GM18867 (cell line): ENCODE results near the gene TOMM5.

Experiments used
- ATAC-seq: cut with Tn5 transposase; IDR thresholded peaks from one replicate; pipeline ENCODE4 v1.9.1; 2021; ENCODE audit warnings: mild to moderate bottlenecking, moderate library complexity; ENCODE audit not compliant: unreplicated experiment

Gene TOMM5

GRCh38 chr9:37592108-37592951, at the start of gene TOMM5:
TSS of gene TOMM5 (minus strand) at chr9:37592597. CDS start at chr9:37592532, 65 bp downstream.
- ATAC-seq: peak; percentile 89

- ATAC-seq: no peak
These were observed 48.9 kb upstream of the TOMM5 start for GRCh38 chr9:37641331-37641730.

GRCh38 chr9:37640246-37640645, 47.8 kb upstream of the TOMM5 start:
- ATAC-seq: no peak

- no peak for ATAC-seq
These were observed 47.4 kb upstream of the TOMM5 start for GRCh38 chr9:37639841-37640240.

- ATAC-seq: no peak
These were observed 46.8 kb upstream of the TOMM5 start for GRCh38 chr9:37639109-37639762.

- no peak for ATAC-seq
These were observed 44.4 kb upstream of the TOMM5 start for GRCh38 chr9:37636511-37637448.

- no peak for ATAC-seq
These were observed 43.4 kb upstream of the TOMM5 start for GRCh38 chr9:37635808-37636207.

- no peak for ATAC-seq
These were observed 40.1 kb upstream of the TOMM5 start for GRCh38 chr9:37632479-37632878.

- ATAC-seq: no peak
These were observed 34.4 kb upstream of the TOMM5 start for GRCh38 chr9:37626708-37627292.

- no peak for ATAC-seq
These were observed 33.4 kb upstream of the TOMM5 start for GRCh38 chr9:37625758-37626147.

- no peak for ATAC-seq
These were observed 32.8 kb upstream of the TOMM5 start for GRCh38 chr9:37625036-37625757.

GRCh38 chr9:37624073-37624472, 31.7 kb upstream of the TOMM5 start:
- ATAC-seq: no peak

GRCh38 chr9:37623267-37623666, 30.9 kb upstream of the TOMM5 start:
- ATAC-seq: no peak

GRCh38 chr9:37622462-37622861, 30.1 kb upstream of the TOMM5 start:
- ATAC-seq: no peak

- ATAC-seq: no peak
These were observed 29.1 kb upstream of the TOMM5 start for GRCh38 chr9:37621273-37622121.

- ATAC-seq: no peak
These were observed 28.0 kb upstream of the TOMM5 start for GRCh38 chr9:37620396-37620795.

GRCh38 chr9:37619806-37620205, 27.4 kb upstream of the TOMM5 start:
- ATAC-seq: no peak

GRCh38 chr9:37618817-37619216, 26.4 kb upstream of the TOMM5 start:
- no peak for ATAC-seq

GRCh38 chr9:37617832-37618231, 25.4 kb upstream of the TOMM5 start:
- ATAC-seq: no peak
